Neural progenitor cell (in vitro differentiated cells): ENCODE measurements around the gene ZFAND3. TPM values are rescaled to one million over a fixed set of nuclear protein-coding genes. Genes with fewer than 3 reads are reported as not detected.

Source experiments
- DNase-seq: peaks from one replicate; pipeline ENCODE4 v3.0.0-alpha.2; 2016; ENCODE audit warnings: low spot score
- H2AFZ ChIP-seq: fragments of 200-600 bp; sonication (generic); replicated peaks from 2 replicates; pipeline ENCODE4 v1.6.1; 2016; ENCODE audit warnings: antibody characterized with exemption
- H3F3A ChIP-seq: fragments of 200-600 bp; sonication (generic); 2 replicates; pipeline ENCODE4 v1.6.1; 2016; ENCODE audit warnings: antibody characterized with exemption, low read depth
- H3K27ac ChIP-seq: fragments of 200-600 bp; sonication (generic); 2 replicates; pipeline ENCODE4 v1.5.1; 2016; ENCODE audit warnings: mild to moderate bottlenecking
- H3K27me3 ChIP-seq: fragments of 200-600 bp; sonication (generic); 2 replicates; pipeline ENCODE4 v1.6.1; 2016; ENCODE audit warnings: mild to moderate bottlenecking, moderate library complexity
- H3K36me3 ChIP-seq: fragments of 200-600 bp; sonication (generic); 2 replicates; pipeline ENCODE4 v1.5.1; 2016
- H3K4me1 ChIP-seq: fragments of 200-600 bp; sonication (generic); 2 replicates; pipeline ENCODE4 v1.6.1; 2016; ENCODE audit warnings: mixed run types
- H3K4me2 ChIP-seq: fragments of 200-600 bp; sonication (generic); 2 replicates; pipeline ENCODE4 v1.6.1; 2016
- H3K4me3 ChIP-seq: fragments of 200-600 bp; sonication (generic); 2 replicates; pipeline ENCODE4 v1.5.1; 2016
- H3K79me2 ChIP-seq: fragments of 200-600 bp; sonication (generic); 2 replicates; pipeline ENCODE4 v1.6.1; 2016; ENCODE audit warnings: low read depth
- H3K9ac ChIP-seq: fragments of 200-600 bp; sonication (generic); 2 replicates; pipeline ENCODE4 v1.6.1; 2016
- H3K9me3 ChIP-seq: fragments of 200-600 bp; sonication (generic); 2 replicates; pipeline ENCODE4 v1.5.1; 2016; ENCODE audit warnings: low read depth
- H4K20me1 ChIP-seq: fragments of 200-600 bp; sonication (generic); 2 replicates; pipeline ENCODE4 v1.6.1; 2016; ENCODE audit warnings: low read depth
- H3K27ac Mint-ChIP-seq: 3 replicates; pipeline ENCODE4 v1.8.0; 2021; ENCODE audit warnings: mixed read lengths
- H3K27me3 Mint-ChIP-seq: 2 replicates; pipeline ENCODE4 v1.8.0; 2022; ENCODE audit warnings: low read depth, mild to moderate bottlenecking, inconsistent platforms, moderate library complexity, mixed read lengths; ENCODE audit not compliant: insufficient read depth
- H3K36me3 Mint-ChIP-seq: 3 replicates; pipeline ENCODE4 v1.8.0; 2021; ENCODE audit warnings: mixed read lengths
- H3K4me1 Mint-ChIP-seq: 3 replicates; pipeline ENCODE4 v1.8.0; 2021; ENCODE audit warnings: mixed read lengths
- H3K4me3 Mint-ChIP-seq: 3 replicates; pipeline ENCODE4 v1.8.0; 2021; ENCODE audit warnings: mild to moderate bottlenecking, moderate library complexity, mixed read lengths
- H3K9me3 Mint-ChIP-seq: 3 replicates; pipeline ENCODE4 v1.8.0; 2020; ENCODE audit warnings: mixed read lengths
- EZH2 ChIP-seq: fragments of 200-600 bp; sonication (generic); IDR thresholded peaks from 2 replicates; pipeline ENCODE4 v1.6.1; 2017; ENCODE audit warnings: antibody characterized with exemption, mild to moderate bottlenecking, moderate library complexity
- EZH2phosphoT487 ChIP-seq: fragments of 200-600 bp; sonication (generic); IDR thresholded peaks from 2 replicates; pipeline ENCODE4 v1.6.1; 2017; ENCODE audit warnings: antibody characterized with exemption
- total RNA-seq: library from RNA; depleted of rRNA; stranded (reverse); fragments of >200 nt; gene quantifications from 2 replicates; pipeline ENCODE4 v1.2.3, GENCODE V29; 2015; ENCODE audit warnings: low replicate concordance
- TF ChIP-seq, protein P1 (sequence below): fragments of 200-600 bp; sonication (generic); IDR thresholded peaks from 2 replicates; pipeline ENCODE4 v1.5.1; 2017; ENCODE audit warnings: antibody characterized with exemption, mild to moderate bottlenecking

The ZFAND3 gene
- total RNA-seq, 1 donor from 2014 or later = 24.3 TPM

- Histone ChIP-seq H2AFZ (no peak overlapping the region), H3K27me3 (no peaks in the 10 kb centered on the region), H4K20me1 (peaks cover 7% of the 10 kb centered on the region), H3K79me2 (no peaks in the 10 kb centered on the region), H3K27ac (no peak overlapping the region), H3K36me3 (no peaks in the 10 kb centered on the region), H3F3A (no peaks in the 10 kb centered on the region), H3K4me2 (no peak overlapping the region), H3K9ac (no peak overlapping the region), H3K4me3 (no peak overlapping the region), H3K4me1 (no peaks in the 10 kb centered on the region), H3K9me3 (no peaks in the 10 kb centered on the region)
- peaks cover 29% of the 10 kb centered on the region for H3K36me3 Mint-ChIP-seq
- DNase-seq = no peak
- H3K9me3 Mint-ChIP-seq = no peaks in the 10 kb centered on the region
- H3K4me1 Mint-ChIP-seq = peaks cover 2% of the 10 kb centered on the region
- TF ChIP-seq EZH2phosphoT487 = no peak
- TF ChIP-seq, protein P1, sequence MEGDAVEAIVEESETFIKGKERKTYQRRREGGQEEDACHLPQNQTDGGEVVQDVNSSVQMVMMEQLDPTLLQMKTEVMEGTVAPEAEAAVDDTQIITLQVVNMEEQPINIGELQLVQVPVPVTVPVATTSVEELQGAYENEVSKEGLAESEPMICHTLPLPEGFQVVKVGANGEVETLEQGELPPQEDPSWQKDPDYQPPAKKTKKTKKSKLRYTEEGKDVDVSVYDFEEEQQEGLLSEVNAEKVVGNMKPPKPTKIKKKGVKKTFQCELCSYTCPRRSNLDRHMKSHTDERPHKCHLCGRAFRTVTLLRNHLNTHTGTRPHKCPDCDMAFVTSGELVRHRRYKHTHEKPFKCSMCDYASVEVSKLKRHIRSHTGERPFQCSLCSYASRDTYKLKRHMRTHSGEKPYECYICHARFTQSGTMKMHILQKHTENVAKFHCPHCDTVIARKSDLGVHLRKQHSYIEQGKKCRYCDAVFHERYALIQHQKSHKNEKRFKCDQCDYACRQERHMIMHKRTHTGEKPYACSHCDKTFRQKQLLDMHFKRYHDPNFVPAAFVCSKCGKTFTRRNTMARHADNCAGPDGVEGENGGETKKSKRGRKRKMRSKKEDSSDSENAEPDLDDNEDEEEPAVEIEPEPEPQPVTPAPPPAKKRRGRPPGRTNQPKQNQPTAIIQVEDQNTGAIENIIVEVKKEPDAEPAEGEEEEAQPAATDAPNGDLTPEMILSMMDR = no peak
- TF ChIP-seq EZH2 = no peak
- no peak overlapping the region for H3K4me3 Mint-ChIP-seq
- H3K27me3 Mint-ChIP-seq = no peaks in the 10 kb centered on the region
- H3K27ac Mint-ChIP-seq = no peak overlapping the region
Observed at GRCh38 chr6:38158762-38159350, 339.3 kb downstream of the ZFAND3 start.

GRCh38 chr6:38159596-38159995 lies 340.1 kb downstream of the ZFAND3 start:
- no peak overlapping the region for H3K4me3 Mint-ChIP-seq
- H3K36me3 Mint-ChIP-seq = peaks cover 31% of the 10 kb centered on the region
- TF ChIP-seq, protein P1 = no peak
- TF ChIP-seq EZH2 = no peak
- TF ChIP-seq EZH2phosphoT487 = no peak
- H3K4me1 ChIP-seq = no peaks in the 10 kb centered on the region
- H3K4me3 ChIP-seq = no peak overlapping the region
- H3K4me1 Mint-ChIP-seq = peaks cover 2% of the 10 kb centered on the region
- H4K20me1 ChIP-seq = peaks cover 5% of the 10 kb centered on the region
- no peaks in the 10 kb centered on the region for H3K9me3 Mint-ChIP-seq
- no peak overlapping the region for H2AFZ ChIP-seq
- no peaks in the 10 kb centered on the region for H3K27me3 ChIP-seq
- no peak overlapping the region for H3K27ac ChIP-seq
- no peaks in the 10 kb centered on the region for H3F3A ChIP-seq
- H3K9me3 ChIP-seq = no peaks in the 10 kb centered on the region
- H3K4me2 ChIP-seq = no peak overlapping the region
- H3K9ac ChIP-seq = no peak overlapping the region
- DNase-seq = no peak
- H3K27me3 Mint-ChIP-seq = no peaks in the 10 kb centered on the region
- no peaks in the 10 kb centered on the region for H3K79me2 ChIP-seq
- H3K36me3 ChIP-seq = no peaks in the 10 kb centered on the region
- H3K27ac Mint-ChIP-seq = no peak overlapping the region

- Histone ChIP-seq H3K4me3 (no peak overlapping the region), H3K4me2 (no peak overlapping the region), H3K36me3 (no peaks in the 10 kb centered on the region), H3F3A (no peaks in the 10 kb centered on the region), H3K79me2 (no peaks in the 10 kb centered on the region), H3K27me3 (no peaks in the 10 kb centered on the region), H3K4me1 (peaks cover 3% of the 10 kb centered on the region), H3K9ac (no peak overlapping the region), H3K9me3 (no peaks in the 10 kb centered on the region), H4K20me1 (no peaks in the 10 kb centered on the region), H3K27ac (no peak overlapping the region), H2AFZ (no peak overlapping the region)
- Mint-ChIP-seq H3K4me3 (no peak overlapping the region), H3K27ac (no peak overlapping the region), H3K9me3 (peaks cover 3% of the 10 kb centered on the region), H3K36me3 (peaks cover 34% of the 10 kb centered on the region), H3K4me1 (peaks cover 4% of the 10 kb centered on the region), H3K27me3 (no peaks in the 10 kb centered on the region)
- no peak for DNase-seq
- TF ChIP-seq, protein P1 = no peak
- TF ChIP-seq EZH2phosphoT487 (no peak), EZH2 (no peak)
Observed at GRCh38 chr6:38160831-38161230, 341.3 kb downstream of the ZFAND3 start.
